A549 (cell line): ENCODE data around the gene ATF7IP. TPM values are rescaled to one million over a fixed set of nuclear protein-coding genes. Genes with fewer than 3 reads are reported as not detected.

ENCODE experiments used
- ATAC-seq, 2 experiments: fragments of 200-7000 bp in 1 of 2; fragments of >200 bp in 1 of 2; cut with Nextera tagmentation in 1 of 2; cut with Tn5 transposase in 1 of 2; 3 replicates each; pipeline versions ENCODE4 v1.8.0 to v1.9.1; 2018 to 2020; ENCODE audit warnings: mild to moderate bottlenecking in 1 of 2, moderate library complexity in 1 of 2
- CTCF ChIA-PET: fragments of 300-600 bp; sonication (Branson Sonifier 250); formaldehyde crosslinking; extraction: SDS; loops from one replicate; lab custom pipeline; 2021; ENCODE audit warnings: antibody characterized with exemption, inconsistent platforms; lab: Yijun Ruan, JAX
- POLR2A ChIA-PET: fragments of 350-600 bp; formaldehyde crosslinking; extraction: SDS; loops from one replicate; lab custom pipeline; 2021; ENCODE audit warnings: antibody characterized with exemption, inconsistent platforms; lab: Yijun Ruan, JAX
- DNase-seq, 2 experiments: peaks; one replicate each; pipeline versions ENCODE4 v3.0.0 to v3.0.0-alpha.2; 2011 to 2016; ENCODE audit warnings: low read depth in 1 of 2, low spot score in 1 of 2
- FAIRE-seq: peaks from 2 replicates; lab custom pipeline; 2011; peaks lifted over from hg19 to GRCh38; lab: Jason Lieb, UNC
- H3K27ac ChIP-seq, 2 experiments: fragments of >200 bp; sonication (Bioruptor Twin); formaldehyde crosslinking; 3 replicates each; pipeline ENCODE4 v1.5.1; 2016 to 2017
- H3K4me1 ChIP-seq: fragments of >200 bp; sonication (Bioruptor Twin); formaldehyde crosslinking; 3 replicates; pipeline ENCODE4 v1.6.1; 2016
- H3K4me2 ChIP-seq: fragments of >200 bp; sonication (Bioruptor Twin); formaldehyde crosslinking; 3 replicates; pipeline ENCODE4 v1.6.1; 2016
- H3K4me3 ChIP-seq: fragments of >200 bp; sonication (Bioruptor Twin); formaldehyde crosslinking; 3 replicates; pipeline ENCODE4 v1.5.1; 2016
- H3K9me3 ChIP-seq: fragments of >200 bp; sonication (Bioruptor Twin); formaldehyde crosslinking; 3 replicates; pipeline ENCODE4 v1.6.1; 2016
- CBX2 ChIP-seq: fragments of 200-600 bp; sonication (generic); IDR thresholded peaks from 2 replicates; pipeline ENCODE4 v1.6.1; 2016; ENCODE audit warnings: low read depth, mild to moderate bottlenecking, borderline replicate concordance
- CBX8 ChIP-seq: fragments of 200-600 bp; sonication (generic); IDR thresholded peaks from 2 replicates; pipeline ENCODE4 v1.6.1; 2016
- EHMT2 ChIP-seq: fragments of 200-600 bp; sonication (generic); IDR thresholded peaks from 2 replicates; pipeline ENCODE4 v1.6.1; 2016; ENCODE audit warnings: antibody characterized with exemption, low read depth, mild to moderate bottlenecking, moderate library complexity
- GATA3 ChIP-seq: IDR thresholded peaks from 2 replicates; pipeline ENCODE4 v1.6.1; 2012; ENCODE audit warnings: borderline replicate concordance
- HEYL ChIP-seq: fragments of 250-450 bp; sonication (Bioruptor Pico); IDR thresholded peaks from 2 replicates; pipeline ENCODE4 v1.8.0; 2021; ENCODE audit warnings: mild to moderate bottlenecking, moderate library complexity
- HOXB13 ChIP-seq: fragments of 250-450 bp; sonication (Bioruptor Pico); IDR thresholded peaks from 2 replicates; pipeline ENCODE4 v1.5.0; 2020; ENCODE audit warnings: low read depth, mild to moderate bottlenecking, moderate library complexity
- JUN ChIP-seq, 2 experiments: fragments of >200 bp; sonication (Bioruptor Twin); formaldehyde crosslinking; IDR thresholded peaks; 2 replicates in 1 of 2; 3 replicates in 1 of 2; pipeline ENCODE4 v1.6.1; 2016 to 2017
- KDM5A ChIP-seq: fragments of 200-600 bp; sonication (generic); IDR thresholded peaks from 2 replicates; pipeline ENCODE4 v1.6.1; 2016; ENCODE audit warnings: antibody characterized with exemption, mild to moderate bottlenecking
- MAFK ChIP-seq: fragments of 450-650 bp; IDR thresholded peaks from 2 replicates; pipeline ENCODE4 v1.6.1; 2014; ENCODE audit not compliant: partially characterized antibody
- MYC ChIP-seq: IDR thresholded peaks from 2 replicates; pipeline ENCODE4 v1.6.1; 2012; ENCODE audit warnings: mild to moderate bottlenecking, inconsistent platforms, low read length, improper control_type of control experiment, borderline replicate concordance
- NPAS2 ChIP-seq: fragments of 250-450 bp; sonication (Bioruptor Pico); IDR thresholded peaks from 2 replicates; pipeline ENCODE4 v1.8.0; 2022; ENCODE audit warnings: mild to moderate bottlenecking, moderate library complexity, borderline replicate concordance
- POLR2A ChIP-seq: IDR thresholded peaks from 2 replicates; pipeline ENCODE4 v1.6.1; 2012; ENCODE audit warnings: mild to moderate bottlenecking, low read length
- RAD21 ChIP-seq, 2 experiments: fragments of >200 bp in 1 of 2; sonication (Bioruptor Twin) in 1 of 2; formaldehyde crosslinking in 1 of 2; IDR thresholded peaks in 1 of 2; conservative IDR thresholded peaks in 1 of 2; 2 replicates in 1 of 2; 3 replicates in 1 of 2; pipeline ENCODE4 v1.6.1; 2012 to 2018; ENCODE audit warnings: inconsistent platforms in 1 of 2
- RARB ChIP-seq: fragments of 250-450 bp; sonication (Bioruptor Pico); IDR thresholded peaks from 2 replicates; pipeline ENCODE4 v1.8.0; 2021; ENCODE audit warnings: mild to moderate bottlenecking, moderate library complexity
- SREBF2 ChIP-seq: fragments of 450-650 bp; IDR thresholded peaks from 2 replicates; pipeline ENCODE4 v1.6.1; 2014; ENCODE audit warnings: mild to moderate bottlenecking, moderate library complexity
- TP53 ChIP-seq: fragments of 250-450 bp; sonication (Bioruptor Pico); IDR thresholded peaks from 2 replicates; pipeline ENCODE4 v1.5.0; 2021; ENCODE audit warnings: mild to moderate bottlenecking, moderate library complexity
- WGBS: methylation state at CpG from one replicate; pipeline ENCODE4 v1.1.6; 2017; ENCODE audit errors: missing lambda C conversion rate; 5-methylcytosine and 5-hydroxymethylcytosine counted together
- polyA plus RNA-seq, 4 experiments: library from polyadenylated mRNA; depleted of rRNA in 3 of 4; stranded (reverse); fragments of >200 nt; fragmentation: RNase III in 1 of 4; extraction: RNeasy Plus Mini Kit Qiagen cat#74134 plus additional on column Dnase treatment in 1 of 4; gene quantifications; 2 replicates in 3 of 4; 3 replicates in 1 of 4; pipeline ENCODE4 v1.2.3, GENCODE V29; 2011 to 2017
- TF ChIP-seq, protein P1 (sequence below): fragments of 150-350 bp; IDR thresholded peaks from 2 replicates; pipeline ENCODE4 v1.6.1; 2014; ENCODE audit warnings: low read depth, mild to moderate bottlenecking, low read length
- TF ChIP-seq, protein P2 (sequence below): fragments of >200 bp; sonication (Bioruptor Twin); formaldehyde crosslinking; IDR thresholded peaks from 3 replicates; pipeline ENCODE4 v1.6.1; 2016
- TF ChIP-seq, protein P3 (sequence below): fragments of >200 bp; sonication (Bioruptor Twin); formaldehyde crosslinking; IDR thresholded peaks from 3 replicates; pipeline ENCODE4 v1.5.1; 2016
- TF ChIP-seq, protein P4 (sequence below): IDR thresholded peaks from 2 replicates; pipeline ENCODE4 v1.6.1; 2012; ENCODE audit warnings: low read depth, borderline replicate concordance
- TF ChIP-seq, protein P5 (sequence below): fragments of 450-650 bp; IDR thresholded peaks from 2 replicates; pipeline ENCODE4 v1.6.1; 2014; ENCODE audit warnings: antibody characterized with exemption

Gene ATF7IP
- polyA plus RNA-seq, 2 of the 4 experiments (the other 2 are of a cell fraction), result 5.6 to 14.2 TPM

DNA sequence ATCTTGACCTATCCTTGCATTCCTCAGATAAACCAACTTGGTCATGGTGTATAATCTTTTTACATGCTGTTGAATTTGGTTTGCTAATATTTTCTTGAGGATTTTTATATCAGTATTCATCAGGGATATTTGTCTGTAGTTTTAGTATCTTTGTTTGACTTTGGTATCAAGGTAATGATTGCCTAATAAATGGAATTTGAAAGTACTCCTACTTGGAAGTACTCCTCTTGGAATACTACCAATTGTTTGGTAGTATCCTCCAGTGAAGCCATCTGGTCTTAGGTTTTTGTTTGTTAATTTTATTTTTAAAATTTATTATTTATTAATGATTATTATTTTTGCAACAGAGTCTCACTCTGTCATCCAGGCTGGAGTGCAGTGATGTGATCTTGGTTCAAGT is 85.0 kb downstream of the ATF7IP start:
- Histone ChIP-seq H3K27ac (no peak overlapping the region), H3K9me3 (no peaks in the 10 kb centered on the region), H3K4me1 (no peaks in the 10 kb centered on the region), H3K4me2 (no peak overlapping the region), H3K4me3 (no peak overlapping the region)
- DNase-seq (no peak), ATAC-seq (no peak), FAIRE-seq (no peak)
- TF ChIP-seq HEYL (CRISPR knock-in tag) (no peak), MAFK (no peak), MYC (no peak), CBX2 (no peak)
- ChIA-PET CTCF (no interaction called here), POLR2A (no interaction called here)

DNA sequence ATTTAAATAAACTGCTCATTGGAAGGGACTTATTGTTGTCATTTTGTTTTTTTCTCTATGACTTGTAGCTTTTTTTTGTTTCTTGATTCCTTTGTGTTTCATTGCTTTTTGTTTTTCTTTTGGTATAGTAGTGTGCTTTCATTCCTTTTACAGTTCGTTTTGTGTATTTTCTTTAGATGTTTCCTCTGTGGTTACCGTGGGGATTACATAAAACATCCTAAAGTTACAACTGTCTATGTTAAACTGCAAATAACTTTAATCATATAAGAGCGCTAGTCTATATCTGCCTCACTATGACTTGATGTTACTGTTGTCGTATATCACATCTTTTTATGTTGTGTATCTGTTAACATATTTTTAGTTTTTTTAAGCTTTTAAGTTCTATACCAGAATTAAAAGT is 86.9 kb downstream of the ATF7IP start:
- 85% methylated on average over 4 of the region's 4 CpGs for WGBS
- Histone ChIP-seq H3K27ac (no peak overlapping the region), H3K4me3 (no peak overlapping the region)
- DNase-seq, result no peak
- TF ChIP-seq CBX8, result no peak
- TF ChIP-seq RAD21 (conservative IDR thresholded peaks at IDR 0.05 in 1 of 2, IDR thresholded peaks at IDR 0.05 in 1 of 2), result no peak
- TF ChIP-seq, protein P1, sequence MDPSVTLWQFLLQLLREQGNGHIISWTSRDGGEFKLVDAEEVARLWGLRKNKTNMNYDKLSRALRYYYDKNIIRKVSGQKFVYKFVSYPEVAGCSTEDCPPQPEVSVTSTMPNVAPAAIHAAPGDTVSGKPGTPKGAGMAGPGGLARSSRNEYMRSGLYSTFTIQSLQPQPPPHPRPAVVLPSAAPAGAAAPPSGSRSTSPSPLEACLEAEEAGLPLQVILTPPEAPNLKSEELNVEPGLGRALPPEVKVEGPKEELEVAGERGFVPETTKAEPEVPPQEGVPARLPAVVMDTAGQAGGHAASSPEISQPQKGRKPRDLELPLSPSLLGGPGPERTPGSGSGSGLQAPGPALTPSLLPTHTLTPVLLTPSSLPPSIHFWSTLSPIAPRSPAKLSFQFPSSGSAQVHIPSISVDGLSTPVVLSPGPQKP, result no peak
- TF ChIP-seq POLR2A, result no peak
- TF ChIP-seq, protein P2, sequence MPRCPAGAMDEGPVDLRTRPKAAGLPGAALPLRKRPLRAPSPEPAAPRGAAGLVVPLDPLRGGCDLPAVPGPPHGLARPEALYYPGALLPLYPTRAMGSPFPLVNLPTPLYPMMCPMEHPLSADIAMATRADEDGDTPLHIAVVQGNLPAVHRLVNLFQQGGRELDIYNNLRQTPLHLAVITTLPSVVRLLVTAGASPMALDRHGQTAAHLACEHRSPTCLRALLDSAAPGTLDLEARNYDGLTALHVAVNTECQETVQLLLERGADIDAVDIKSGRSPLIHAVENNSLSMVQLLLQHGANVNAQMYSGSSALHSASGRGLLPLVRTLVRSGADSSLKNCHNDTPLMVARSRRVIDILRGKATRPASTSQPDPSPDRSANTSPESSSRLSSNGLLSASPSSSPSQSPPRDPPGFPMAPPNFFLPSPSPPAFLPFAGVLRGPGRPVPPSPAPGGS, result no peak
- TF ChIP-seq TP53 (CRISPR knock-in tag), result no peak
- TF ChIP-seq KDM5A, result no peak
- TF ChIP-seq, protein P3, sequence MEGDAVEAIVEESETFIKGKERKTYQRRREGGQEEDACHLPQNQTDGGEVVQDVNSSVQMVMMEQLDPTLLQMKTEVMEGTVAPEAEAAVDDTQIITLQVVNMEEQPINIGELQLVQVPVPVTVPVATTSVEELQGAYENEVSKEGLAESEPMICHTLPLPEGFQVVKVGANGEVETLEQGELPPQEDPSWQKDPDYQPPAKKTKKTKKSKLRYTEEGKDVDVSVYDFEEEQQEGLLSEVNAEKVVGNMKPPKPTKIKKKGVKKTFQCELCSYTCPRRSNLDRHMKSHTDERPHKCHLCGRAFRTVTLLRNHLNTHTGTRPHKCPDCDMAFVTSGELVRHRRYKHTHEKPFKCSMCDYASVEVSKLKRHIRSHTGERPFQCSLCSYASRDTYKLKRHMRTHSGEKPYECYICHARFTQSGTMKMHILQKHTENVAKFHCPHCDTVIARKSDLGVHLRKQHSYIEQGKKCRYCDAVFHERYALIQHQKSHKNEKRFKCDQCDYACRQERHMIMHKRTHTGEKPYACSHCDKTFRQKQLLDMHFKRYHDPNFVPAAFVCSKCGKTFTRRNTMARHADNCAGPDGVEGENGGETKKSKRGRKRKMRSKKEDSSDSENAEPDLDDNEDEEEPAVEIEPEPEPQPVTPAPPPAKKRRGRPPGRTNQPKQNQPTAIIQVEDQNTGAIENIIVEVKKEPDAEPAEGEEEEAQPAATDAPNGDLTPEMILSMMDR, result no peak
- TF ChIP-seq RARB (CRISPR knock-in tag), result no peak
- no peak for TF ChIP-seq GATA3
- no peak for TF ChIP-seq EHMT2
- TF ChIP-seq HOXB13 (CRISPR knock-in tag), result no peak
- no peak for TF ChIP-seq CBX2
- no peak for TF ChIP-seq JUN (IDR thresholded peaks at IDR 0.05)
- TF ChIP-seq, all 56 proteins: peak for 0
- H3K9me3 ChIP-seq, result no peaks in the 10 kb centered on the region
- H3K4me1 ChIP-seq, result no peaks in the 10 kb centered on the region
- POLR2A ChIA-PET, result no interaction called here
- H3K4me2 ChIP-seq, result no peak overlapping the region
- ATAC-seq (no peak), FAIRE-seq (no peak)
- CTCF ChIA-PET, result no interaction called here

DNA sequence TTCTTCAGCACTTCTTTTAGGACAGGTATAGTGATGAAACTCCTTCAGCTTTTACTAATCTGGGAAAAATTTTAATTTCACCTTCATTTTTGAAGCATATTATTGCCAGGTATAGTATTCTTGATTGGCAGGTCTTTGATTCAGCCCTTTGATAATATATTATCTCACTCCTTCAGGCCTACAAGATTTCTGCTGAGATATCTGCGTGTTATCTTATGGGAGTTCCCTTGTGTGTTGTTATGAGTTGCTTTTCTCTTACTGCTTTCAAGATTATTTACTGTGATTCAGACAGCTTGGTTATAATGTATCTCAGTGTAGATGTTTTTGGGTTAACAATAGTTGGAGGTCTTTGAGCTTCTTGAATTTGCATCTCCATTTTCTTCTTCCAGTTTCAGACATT is 87.4 kb downstream of the ATF7IP start:
- no peak overlapping the region for H3K4me3 ChIP-seq
- no peak for FAIRE-seq
- H3K4me1 ChIP-seq, result no peaks in the 10 kb centered on the region
- H3K27ac ChIP-seq, result no peak overlapping the region
- ATAC-seq, result no peak
- TF ChIP-seq, protein P4, sequence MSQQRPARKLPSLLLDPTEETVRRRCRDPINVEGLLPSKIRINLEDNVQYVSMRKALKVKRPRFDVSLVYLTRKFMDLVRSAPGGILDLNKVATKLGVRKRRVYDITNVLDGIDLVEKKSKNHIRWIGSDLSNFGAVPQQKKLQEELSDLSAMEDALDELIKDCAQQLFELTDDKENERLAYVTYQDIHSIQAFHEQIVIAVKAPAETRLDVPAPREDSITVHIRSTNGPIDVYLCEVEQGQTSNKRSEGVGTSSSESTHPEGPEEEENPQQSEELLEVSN, result no peak
- TF ChIP-seq MAFK (no peak), SREBF2 (no peak), NPAS2 (CRISPR knock-in tag) (no peak)
- TF ChIP-seq, protein P5, sequence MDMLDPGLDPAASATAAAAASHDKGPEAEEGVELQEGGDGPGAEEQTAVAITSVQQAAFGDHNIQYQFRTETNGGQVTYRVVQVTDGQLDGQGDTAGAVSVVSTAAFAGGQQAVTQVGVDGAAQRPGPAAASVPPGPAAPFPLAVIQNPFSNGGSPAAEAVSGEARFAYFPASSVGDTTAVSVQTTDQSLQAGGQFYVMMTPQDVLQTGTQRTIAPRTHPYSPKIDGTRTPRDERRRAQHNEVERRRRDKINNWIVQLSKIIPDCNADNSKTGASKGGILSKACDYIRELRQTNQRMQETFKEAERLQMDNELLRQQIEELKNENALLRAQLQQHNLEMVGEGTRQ, result no peak
- no peaks in the 10 kb centered on the region for H3K9me3 ChIP-seq
- no peak overlapping the region for H3K4me2 ChIP-seq
- DNase-seq, result no peak
- POLR2A ChIA-PET, result no interaction called here
- 100% methylated on average over 1 of the region's 1 CpG for WGBS
- CTCF ChIA-PET, result no interaction called here
